Stimulated activated naive CD8-positive, alpha-beta T cell treated with anti-CD3 and anti-CD28 coated beads, Interleukin-15, Interleukin-2, amounts not matched to agents 100 ng/mL and 50 ng/mL, for 24 hours (primary cell): Measurements from ENCODE around the gene PAFAH1B2.
"Not testable (repeated sequence)": the region's sequence is repeated elsewhere in the genome, so short reads cannot be mapped to it uniquely, and the experiment has no call there.

Experiments used
- H3K27ac Mint-ChIP-seq: one replicate; pipeline ENCODE4 v1.8.0; 2021; ENCODE audit warnings: mild to moderate bottlenecking, mixed read lengths
- H3K27me3 Mint-ChIP-seq: one replicate; pipeline ENCODE4 v1.8.0; 2021; ENCODE audit warnings: mixed read lengths
- H3K36me3 Mint-ChIP-seq: one replicate; pipeline ENCODE4 v1.8.0; 2021; ENCODE audit warnings: low read depth, mixed read lengths
- H3K4me1 Mint-ChIP-seq: one replicate; pipeline ENCODE4 v1.8.0; 2021; ENCODE audit warnings: low read depth, mixed read lengths
- H3K4me3 Mint-ChIP-seq: one replicate; pipeline ENCODE4 v1.8.0; 2021; ENCODE audit warnings: mild to moderate bottlenecking, mixed read lengths
- H3K9me3 Mint-ChIP-seq: one replicate; pipeline ENCODE4 v1.8.0; 2021; ENCODE audit warnings: mixed read lengths

Gene PAFAH1B2

GRCh38 chr11:117177534-117178209 lies 33.6 kb downstream of the PAFAH1B2 start:
- Mint-ChIP-seq H3K36me3 (no peaks in the 10 kb centered on the region), H3K27me3 (no peaks in the 10 kb centered on the region), H3K9me3 (no peaks in the 10 kb centered on the region), H3K4me1 (peaks cover 30% of the 10 kb centered on the region), H3K27ac (no peak overlapping the region), H3K4me3 (peak overlapping the region; percentile 87)

- peak within 1 kb of the TSS; percentile 87 for H3K4me3 Mint-ChIP-seq
- no peaks in the 10 kb centered on the region for H3K9me3 Mint-ChIP-seq
- H3K4me1 Mint-ChIP-seq: peaks cover 30% of the 10 kb centered on the region
- peak within 1 kb of the TSS; percentile 81 for H3K27ac Mint-ChIP-seq
- H3K36me3 Mint-ChIP-seq: no peaks in the 10 kb centered on the region
- no peaks in the 10 kb centered on the region for H3K27me3 Mint-ChIP-seq
Measured at GRCh38 chr11:117178210-117179034, 34.3 kb downstream of the PAFAH1B2 start, which contains the start of gene SIDT2. SIDT2 (plus strand) TSS chr11:117178743; CDS start chr11:117179264, 521 bp downstream.

GRCh38 chr11:117179048-117179999 lies 35.2 kb downstream of the PAFAH1B2 start:
- Mint-ChIP-seq H3K4me1 (peaks cover 30% of the 10 kb centered on the region), H3K4me3 (peak overlapping the region; percentile 87), H3K27me3 (no peaks in the 10 kb centered on the region), H3K9me3 (no peaks in the 10 kb centered on the region), H3K36me3 (no peaks in the 10 kb centered on the region), H3K27ac (peak overlapping the region; percentile 81)

GRCh38 chr11:117180020-117180419 lies 35.9 kb downstream of the PAFAH1B2 start:
- Mint-ChIP-seq H3K27me3 (no peaks in the 10 kb centered on the region), H3K36me3 (no peaks in the 10 kb centered on the region), H3K9me3 (no peaks in the 10 kb centered on the region), H3K4me3 (peak overlapping the region; percentile 87), H3K27ac (no peak overlapping the region), H3K4me1 (peaks cover 30% of the 10 kb centered on the region)

GRCh38 chr11:117180661-117181585 lies 36.8 kb downstream of the PAFAH1B2 start:
- Mint-ChIP-seq H3K36me3 (no peaks in the 10 kb centered on the region), H3K4me1 (peaks cover 30% of the 10 kb centered on the region), H3K27me3 (no peaks in the 10 kb centered on the region), H3K9me3 (no peaks in the 10 kb centered on the region), H3K4me3 (no peak overlapping the region), H3K27ac (peak overlapping the region; percentile 12)

- no peak overlapping the region for H3K4me3 Mint-ChIP-seq
- H3K27ac Mint-ChIP-seq: no peak overlapping the region
- no peaks in the 10 kb centered on the region for H3K36me3 Mint-ChIP-seq
- no peaks in the 10 kb centered on the region for H3K27me3 Mint-ChIP-seq
- peaks cover 30% of the 10 kb centered on the region for H3K4me1 Mint-ChIP-seq
- H3K9me3 Mint-ChIP-seq: no peaks in the 10 kb centered on the region
Measured at GRCh38 chr11:117181586-117182550, 37.8 kb downstream of the PAFAH1B2 start.

GRCh38 chr11:117182551-117182935 lies 38.5 kb downstream of the PAFAH1B2 start:
- H3K27ac Mint-ChIP-seq: no peak overlapping the region
- peaks cover 29% of the 10 kb centered on the region for H3K4me1 Mint-ChIP-seq
- no peaks in the 10 kb centered on the region for H3K27me3 Mint-ChIP-seq
- H3K9me3 Mint-ChIP-seq: no peaks in the 10 kb centered on the region
- no peak overlapping the region for H3K4me3 Mint-ChIP-seq
- no peaks in the 10 kb centered on the region for H3K36me3 Mint-ChIP-seq

- H3K27ac Mint-ChIP-seq, H3K27me3 Mint-ChIP-seq, H3K9me3 Mint-ChIP-seq, H3K4me3 Mint-ChIP-seq, H3K36me3 Mint-ChIP-seq: not testable (repeated sequence)
- peaks cover 23% of the 10 kb centered on the region for H3K4me1 Mint-ChIP-seq
Measured at GRCh38 chr11:117183178-117183577, 39.1 kb downstream of the PAFAH1B2 start.

- peaks cover 3% of the 10 kb centered on the region for H3K36me3 Mint-ChIP-seq
- H3K9me3 Mint-ChIP-seq: no peaks in the 10 kb centered on the region
- H3K4me3 Mint-ChIP-seq: no peak overlapping the region
- H3K27me3 Mint-ChIP-seq: no peaks in the 10 kb centered on the region
- peaks cover 20% of the 10 kb centered on the region for H3K4me1 Mint-ChIP-seq
- H3K27ac Mint-ChIP-seq: no peak overlapping the region
Measured at GRCh38 chr11:117183724-117184349, 39.8 kb downstream of the PAFAH1B2 start.

- peaks cover 3% of the 10 kb centered on the region for H3K36me3 Mint-ChIP-seq
Measured at GRCh38 chr11:117185736-117186430, 41.8 kb downstream of the PAFAH1B2 start.

GRCh38 chr11:117186431-117186761 lies 42.3 kb downstream of the PAFAH1B2 start:
- Mint-ChIP-seq H3K4me1 (no peaks in the 10 kb centered on the region), H3K36me3 (peaks cover 3% of the 10 kb centered on the region), H3K27me3 (no peaks in the 10 kb centered on the region), H3K27ac (peak overlapping the region; percentile 46), H3K4me3 (peak overlapping the region; percentile 52), H3K9me3 (no peaks in the 10 kb centered on the region)

More at GRCh38 chr11:117185736-117186430, 41.8 kb downstream of the PAFAH1B2 start:
- peak overlapping the region; percentile 52 for H3K4me3 Mint-ChIP-seq
- no peaks in the 10 kb centered on the region for H3K9me3 Mint-ChIP-seq
- peaks cover 3% of the 10 kb centered on the region for H3K4me1 Mint-ChIP-seq
- no peaks in the 10 kb centered on the region for H3K27me3 Mint-ChIP-seq
- peak overlapping the region; percentile 46 for H3K27ac Mint-ChIP-seq

GRCh38 chr11:117187007-117187406 lies 42.9 kb downstream of the PAFAH1B2 start:
- Mint-ChIP-seq H3K4me3 (no peak overlapping the region), H3K36me3 (peaks cover 3% of the 10 kb centered on the region), H3K27ac (no peak overlapping the region), H3K27me3 (no peaks in the 10 kb centered on the region), H3K9me3 (no peaks in the 10 kb centered on the region), H3K4me1 (no peaks in the 10 kb centered on the region)
